Activated T-cell treated with anti-CD3 and anti-CD28 coated beads, Interleukin-2, amount 50 U/mL, for 72 hours (primary cell): ENCODE measurements around the gene TIMM8B. TPM values are rescaled to one million over a fixed set of nuclear protein-coding genes. Genes with fewer than 3 reads are reported as not detected.
A peak's percentile ranks its signal among the peaks of the same experiment; 100 is the strongest.
"Not testable (repeated sequence)": the region's sequence is repeated elsewhere in the genome, so short reads cannot be mapped to it uniquely, and the experiment has no call there.

Source experiments
- ATAC-seq, 2 donors: fragments of 150-1000 bp; cut with Tn5 transposase; replicated peaks in 1 of 2; 2 replicates each; pipeline ENCODE4 v1.10.0; 2021; ENCODE audit warnings: moderate library complexity in 2 of 2, mild to moderate bottlenecking in 1 of 2
- DNase-seq, 2 donors: peaks; one replicate each; pipeline ENCODE4 v3.0.0; 2021 to 2022; ENCODE audit warnings: mixed read lengths in 1 of 2
- H3K27ac Mint-ChIP-seq: one replicate; pipeline ENCODE4 v1.8.0; 2022; ENCODE audit warnings: mild to moderate bottlenecking, moderate library complexity, mixed read lengths
- H3K27me3 Mint-ChIP-seq: one replicate; pipeline ENCODE4 v1.8.0; 2022; ENCODE audit warnings: low read depth, mixed read lengths
- H3K36me3 Mint-ChIP-seq, 2 donors: one replicate each; pipeline ENCODE4 v1.8.0; 2022; ENCODE audit warnings: mixed read lengths in 2 of 2, mild to moderate bottlenecking in 1 of 2; ENCODE audit not compliant: insufficient read depth in 2 of 2
- H3K4me1 Mint-ChIP-seq: one replicate; pipeline ENCODE4 v1.8.0; 2022; ENCODE audit warnings: low read depth, mixed read lengths
- H3K4me3 Mint-ChIP-seq, 2 donors: one replicate each; pipeline ENCODE4 v1.8.0; 2022; ENCODE audit warnings: mild to moderate bottlenecking in 2 of 2, mixed read lengths in 2 of 2, moderate library complexity in 2 of 2
- H3K9me3 Mint-ChIP-seq, 2 donors: one replicate each; pipeline ENCODE4 v1.8.0; 2022; ENCODE audit warnings: mixed read lengths in 2 of 2
- total RNA-seq, 2 donors: library from RNA; stranded (reverse); gene quantifications; one replicate each; pipeline ENCODE4 v1.2.3, GENCODE V29; 2022

Gene TIMM8B
- total RNA-seq, 2 donors from 2014 or later = 24.2 to 34.1 TPM

DNA sequence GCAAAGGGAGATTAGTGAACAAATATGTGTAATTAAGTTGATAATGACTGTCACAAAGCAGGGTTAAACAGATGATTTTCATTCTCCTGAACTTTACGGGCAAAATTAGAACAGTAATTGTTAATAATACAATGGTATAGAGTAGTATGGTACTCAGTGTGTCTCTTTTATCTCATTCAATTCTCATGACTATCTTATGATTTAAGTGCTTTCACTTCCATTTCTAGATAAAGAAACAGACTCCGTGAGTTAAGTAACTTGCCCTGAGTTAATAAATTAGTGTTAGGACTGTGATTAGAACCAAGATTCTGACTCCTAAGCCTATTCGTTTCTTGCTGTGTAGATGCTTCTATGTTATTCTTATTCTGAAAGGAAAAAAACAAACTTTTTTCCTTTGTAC, 34.8 kb downstream of the TIMM8B start:
- Mint-ChIP-seq H3K27ac (peak overlapping the region; percentile 81), H3K36me3 (peaks cover 9 to 54% of the 10 kb centered on the region in 2 donors), H3K4me1 (peaks cover 29% of the 10 kb centered on the region)

DNA sequence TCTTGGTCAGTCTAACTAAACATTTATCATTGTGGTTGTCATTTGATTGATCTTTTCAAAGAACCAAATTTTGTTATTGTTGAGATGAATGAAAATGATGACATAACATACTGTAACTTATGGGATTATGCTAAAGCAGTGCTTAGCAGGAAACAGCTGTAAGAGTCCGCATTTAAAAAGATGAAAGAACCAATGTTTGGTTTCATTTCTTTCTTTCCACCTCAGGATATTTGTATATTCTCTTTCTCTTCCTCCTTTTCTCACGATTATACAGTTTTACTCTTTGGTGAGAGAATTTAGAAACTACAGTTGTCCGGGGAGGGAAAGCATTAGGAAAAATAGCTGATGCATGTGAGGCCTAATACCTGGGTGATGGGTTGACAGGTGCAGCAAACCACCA, 35.8 kb downstream of the TIMM8B start:
- no peak for DNase-seq
- no peaks in the 10 kb centered on the region for H3K9me3 Mint-ChIP-seq
- H3K27ac Mint-ChIP-seq = peak overlapping the region; percentile 29
- H3K27me3 Mint-ChIP-seq = no peaks in the 10 kb centered on the region
- peaks cover 21% of the 10 kb centered on the region for H3K4me1 Mint-ChIP-seq
- H3K36me3 Mint-ChIP-seq = peaks cover 12 to 55% of the 10 kb centered on the region in 2 donors
- ATAC-seq = no peak
- no peak overlapping the region for H3K4me3 Mint-ChIP-seq

More for the DNA sequence above, 34.8 kb downstream of the TIMM8B start:
- no peaks in the 10 kb centered on the region for H3K27me3 Mint-ChIP-seq
- no peak overlapping the region for H3K4me3 Mint-ChIP-seq
- no peak for ATAC-seq
- H3K9me3 Mint-ChIP-seq = no peaks in the 10 kb centered on the region
- no peak for DNase-seq

DNA sequence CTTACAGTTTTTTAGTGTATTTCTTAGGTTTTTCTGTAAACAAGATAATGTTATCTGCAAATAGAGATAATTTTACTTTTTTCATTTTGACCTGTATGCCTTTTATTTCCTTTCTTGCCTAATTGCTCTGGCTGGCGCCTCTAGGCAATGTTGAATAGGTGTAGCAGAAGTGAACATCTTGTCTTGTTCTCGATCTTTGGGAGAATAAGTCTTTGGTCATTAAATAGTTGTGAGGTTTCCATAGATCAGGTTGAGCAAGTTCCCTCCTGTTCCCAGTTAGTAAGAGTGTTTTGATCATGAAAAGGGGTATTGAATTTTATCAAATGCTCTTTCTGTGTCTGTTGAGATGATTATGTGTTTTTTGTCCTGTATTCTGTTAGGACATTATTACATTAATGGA, 36.8 kb downstream of the TIMM8B start:
- no peak overlapping the region for H3K27ac Mint-ChIP-seq
- peaks cover 10 to 48% of the 10 kb centered on the region in 2 donors for H3K36me3 Mint-ChIP-seq
- H3K9me3 Mint-ChIP-seq = no peaks in the 10 kb centered on the region
- no peak for DNase-seq
- H3K27me3 Mint-ChIP-seq = no peaks in the 10 kb centered on the region
- H3K4me1 Mint-ChIP-seq = peaks cover 21% of the 10 kb centered on the region
- no peak for ATAC-seq
- H3K4me3 Mint-ChIP-seq = no peak overlapping the region

DNA sequence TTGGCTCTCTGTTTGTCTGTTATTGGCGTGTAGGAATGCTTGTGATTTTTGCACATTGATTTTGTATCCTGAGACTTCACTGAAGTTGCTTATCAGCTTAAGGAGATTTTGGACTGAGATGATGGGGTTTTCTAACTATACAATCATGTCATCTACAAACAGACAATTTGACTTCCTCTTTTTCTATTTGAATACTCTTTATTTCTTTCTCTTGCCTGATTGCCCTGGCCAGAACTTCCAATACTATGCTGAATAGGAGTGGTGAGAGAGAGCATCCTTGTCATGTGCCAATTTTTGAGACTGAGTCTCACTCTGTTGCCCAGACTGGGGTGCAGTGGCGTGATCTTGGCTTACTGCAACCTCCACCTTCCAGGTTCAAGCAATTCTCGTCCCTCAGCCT, 38.3 kb downstream of the TIMM8B start:
- H3K9me3 Mint-ChIP-seq = not testable (repeated sequence)

DNA sequence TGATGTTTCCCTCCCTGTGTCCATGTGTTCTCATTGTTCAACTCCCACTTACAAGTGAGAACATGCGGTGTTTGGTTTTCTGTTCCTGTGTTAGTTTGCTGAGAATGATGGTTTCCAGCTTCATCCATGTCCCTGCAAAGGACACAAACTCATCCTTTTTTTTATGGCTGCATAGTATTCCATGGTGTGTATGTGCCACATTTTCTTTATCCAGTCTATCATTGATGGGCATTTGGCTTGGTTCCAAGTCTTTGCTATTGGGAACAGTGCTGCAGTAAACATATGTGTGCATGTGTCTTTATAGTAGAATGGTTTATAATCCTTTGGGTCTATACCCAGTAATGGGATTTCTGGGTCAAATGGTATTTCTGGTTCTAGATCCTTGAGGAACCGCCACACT, 39.9 kb downstream of the TIMM8B start:
- H3K4me3 Mint-ChIP-seq, DNase-seq, ATAC-seq, H3K27ac Mint-ChIP-seq, H3K9me3 Mint-ChIP-seq, H3K27me3 Mint-ChIP-seq: not testable (repeated sequence)
- Mint-ChIP-seq H3K4me1 (peaks cover 35% of the 10 kb centered on the region), H3K36me3 (peaks cover 10 to 51% of the 10 kb centered on the region in 2 donors)

More for the DNA sequence above, 38.3 kb downstream of the TIMM8B start:
- H3K4me3 Mint-ChIP-seq, H3K27ac Mint-ChIP-seq, H3K27me3 Mint-ChIP-seq, DNase-seq, ATAC-seq: not testable (repeated sequence)
- H3K36me3 Mint-ChIP-seq = peaks cover 10 to 48% of the 10 kb centered on the region in 2 donors
- H3K4me1 Mint-ChIP-seq = peaks cover 21% of the 10 kb centered on the region

DNA sequence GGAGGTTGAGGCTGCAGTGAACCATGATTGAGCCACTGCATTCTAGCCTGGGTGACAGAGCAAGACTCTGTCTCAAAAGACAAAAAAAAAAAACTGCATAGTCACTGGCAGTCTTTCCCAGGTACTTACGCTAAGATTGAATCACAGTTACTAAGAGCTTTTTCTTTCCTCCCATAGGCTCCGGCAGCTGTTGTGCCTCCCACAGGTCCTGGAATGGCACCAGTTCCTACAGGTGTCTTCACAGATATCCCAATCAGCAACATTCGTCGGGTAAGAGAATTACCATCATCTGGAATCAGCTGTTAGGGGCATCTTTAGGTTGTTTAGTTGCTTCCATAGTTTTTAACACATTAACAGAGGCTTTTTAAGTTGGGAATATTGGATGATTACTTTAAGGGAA, 41.6 kb downstream of the TIMM8B start:
- ATAC-seq (no peak), DNase-seq (no peak)
- H3K36me3 Mint-ChIP-seq = peaks cover 12 to 42% of the 10 kb centered on the region in 2 donors
- H3K4me3 Mint-ChIP-seq = no peak overlapping the region
- H3K27ac Mint-ChIP-seq = no peak overlapping the region
- H3K9me3 Mint-ChIP-seq = no peaks in the 10 kb centered on the region
- H3K27me3 Mint-ChIP-seq = no peaks in the 10 kb centered on the region
- H3K4me1 Mint-ChIP-seq = peaks cover 34% of the 10 kb centered on the region

DNA sequence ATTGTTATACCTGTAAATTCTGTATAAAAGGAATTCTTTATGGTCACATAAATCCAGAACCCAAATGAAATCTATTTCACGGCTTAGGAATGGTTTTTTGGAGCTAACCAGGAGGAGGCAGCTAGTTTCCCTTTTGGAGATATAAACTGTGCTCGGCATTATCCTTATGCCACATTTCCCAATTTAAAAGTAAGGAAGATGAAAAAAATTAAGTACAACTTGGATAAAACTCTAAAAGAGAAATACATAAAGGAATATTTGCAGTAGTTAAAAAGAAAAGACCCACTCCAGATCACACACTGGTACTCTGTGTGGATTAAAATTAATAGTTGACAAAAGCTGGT, 43.6 kb downstream of the TIMM8B start:
- H3K27ac Mint-ChIP-seq = no peak overlapping the region
- peaks cover 8 to 32% of the 10 kb centered on the region in 2 donors for H3K36me3 Mint-ChIP-seq
- H3K9me3 Mint-ChIP-seq = no peaks in the 10 kb centered on the region
- H3K4me3 Mint-ChIP-seq = no peak overlapping the region
- no peak for ATAC-seq
- H3K4me1 Mint-ChIP-seq = peaks cover 19% of the 10 kb centered on the region
- DNase-seq = no peak
- H3K27me3 Mint-ChIP-seq = no peaks in the 10 kb centered on the region

DNA sequence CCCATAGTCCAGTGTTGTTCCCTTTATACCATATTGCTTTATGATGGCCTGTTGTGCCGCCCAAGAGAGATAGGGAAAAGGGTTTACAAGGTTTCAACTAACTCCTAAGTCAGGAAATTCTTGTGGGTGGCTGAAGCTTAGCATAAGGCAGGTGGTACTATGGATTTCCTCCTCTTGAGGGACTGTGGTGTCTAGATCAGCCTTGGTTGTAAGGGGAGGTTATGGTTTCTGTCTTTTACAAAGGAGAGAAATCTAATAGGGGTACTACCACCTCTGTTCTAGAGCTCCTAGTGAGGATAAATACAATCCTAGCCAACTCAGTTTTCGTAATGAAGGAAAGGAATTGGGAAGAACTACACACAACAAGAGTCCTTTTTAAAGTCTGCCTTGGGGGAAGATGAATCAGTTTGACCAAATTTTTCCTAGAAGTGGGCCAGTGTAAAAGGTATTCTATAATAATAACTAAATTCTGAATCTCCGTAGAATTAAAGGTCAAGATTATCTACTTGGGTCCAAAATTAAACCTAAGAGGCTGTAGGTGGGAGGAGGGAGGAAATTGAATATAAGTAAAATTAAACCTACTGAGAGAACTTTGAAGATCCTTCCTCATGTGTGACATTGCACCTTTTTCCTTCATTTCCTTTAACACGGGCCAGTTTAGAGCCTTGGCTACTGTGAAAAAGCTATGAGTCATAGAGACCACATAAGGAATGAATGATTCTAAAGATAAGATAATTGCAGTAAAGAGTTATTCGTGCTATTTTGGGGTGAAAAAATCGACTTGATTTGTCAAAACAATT, 44.2 kb downstream of the TIMM8B start:
- ATAC-seq (no peak), DNase-seq (no peak)
- H3K27me3 Mint-ChIP-seq = no peaks in the 10 kb centered on the region
- peaks cover 8 to 29% of the 10 kb centered on the region in 2 donors for H3K36me3 Mint-ChIP-seq
- H3K4me1 Mint-ChIP-seq = peaks cover 19% of the 10 kb centered on the region
- peak overlapping the region; percentile 60 for H3K27ac Mint-ChIP-seq
- no peaks in the 10 kb centered on the region for H3K9me3 Mint-ChIP-seq
- H3K4me3 Mint-ChIP-seq = no peak overlapping the region

DNA sequence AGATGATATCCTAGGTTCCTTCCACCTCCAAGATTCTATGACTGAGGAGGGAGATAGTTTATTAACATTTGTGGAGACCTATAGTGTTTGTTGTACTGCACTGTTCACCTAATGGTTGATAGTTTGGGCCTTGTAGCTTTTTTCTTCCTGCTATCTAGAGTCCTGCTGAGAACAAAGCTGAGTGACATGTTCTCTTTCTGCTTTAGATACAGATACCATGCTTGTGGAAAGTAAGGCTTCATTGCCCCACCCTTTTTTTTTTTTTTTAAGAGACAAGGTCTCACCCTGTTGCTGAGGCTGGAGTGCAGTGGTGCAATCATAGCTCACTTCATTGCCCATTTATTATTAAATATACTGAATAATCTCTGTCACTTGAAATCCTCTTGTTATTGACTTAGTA, 49.0 kb downstream of the TIMM8B start:
- Mint-ChIP-seq H3K9me3 (no peaks in the 10 kb centered on the region), H3K36me3 (peaks cover 2 to 16% of the 10 kb centered on the region in 2 donors)

More for the DNA sequence above, 49.0 kb downstream of the TIMM8B start:
- H3K27me3 Mint-ChIP-seq = no peaks in the 10 kb centered on the region
- H3K27ac Mint-ChIP-seq = peak overlapping the region; percentile 19
- no peak for DNase-seq
- ATAC-seq = no peak
- H3K4me3 Mint-ChIP-seq = no peak overlapping the region
- H3K4me1 Mint-ChIP-seq = peaks cover 14% of the 10 kb centered on the region

Other genes with a start within 250 kb of the TIMM8B start
- 10 to 100 TPM; 46.1 to 52.5 TPM for gene ALG9, start 215.2 kb downstream of the TIMM8B start, total RNA-seq
- 1 to 10 TPM; 2.8 to 4.9 TPM for gene FDXACB1, start 207.6 kb downstream of the TIMM8B start, total RNA-seq
- gene CFAP68, start 207.2 kb downstream of the TIMM8B start, total RNA-seq = 10 to 100 TPM; 24.9 to 32.6 TPM
- gene CRYAB, start 175.0 kb downstream of the TIMM8B start, total RNA-seq = not detected
- gene HSPB2, start 174.0 kb downstream of the TIMM8B start, total RNA-seq = under 1 TPM in 1 of 2 donors, not detected in 1; 0.19 TPM
- not detected for gene C11orf52, start 167.8 kb downstream of the TIMM8B start, total RNA-seq
- 10 to 100 TPM; 14.8 to 24.7 TPM for gene DIXDC1, start 149.4 kb downstream of the TIMM8B start, total RNA-seq
- 10 to 100 TPM; 27.2 to 31.6 TPM for gene DLAT, start 61.3 kb downstream of the TIMM8B start, total RNA-seq
- gene PIH1D2, start 12.7 kb downstream of the TIMM8B start, total RNA-seq = under 1 TPM; 0.36 to 0.39 TPM
- gene NKAPD1, start 12.5 kb downstream of the TIMM8B start, total RNA-seq = 10 to 100 TPM; 23.7 to 28.7 TPM
- 100 to 1,000 TPM in 1 of 2 donors, 10 to 100 TPM in 1; 96.9 to 135 TPM for gene SDHD, start 117 bp upstream of the TIMM8B start, total RNA-seq
- gene IL18, start 77.3 kb upstream of the TIMM8B start, total RNA-seq = under 1 TPM in 1 of 2 donors, not detected in 1; 0.35 TPM
- gene TEX12, start 80.6 kb upstream of the TIMM8B start, total RNA-seq = under 1 TPM in 1 of 2 donors, not detected in 1; 0.32 TPM
- 1 to 10 TPM; 1.1 to 1.3 TPM for gene BCO2, start 88.8 kb upstream of the TIMM8B start, total RNA-seq
- 10 to 100 TPM; 28.7 to 28.9 TPM for gene PTS, start 139.7 kb upstream of the TIMM8B start, total RNA-seq
- not detected for gene PLET1, start 174.1 kb upstream of the TIMM8B start, total RNA-seq